Measurements from ENCODE around the gene REXO1. TPM values are rescaled to one million over a fixed set of nuclear protein-coding genes. Genes with fewer than 3 reads are reported as not detected.

The REXO1 gene
- total and polyA plus RNA-seq, 9 donors: 4.8 to 46.7 (median 25.8) TPM

DNA sequence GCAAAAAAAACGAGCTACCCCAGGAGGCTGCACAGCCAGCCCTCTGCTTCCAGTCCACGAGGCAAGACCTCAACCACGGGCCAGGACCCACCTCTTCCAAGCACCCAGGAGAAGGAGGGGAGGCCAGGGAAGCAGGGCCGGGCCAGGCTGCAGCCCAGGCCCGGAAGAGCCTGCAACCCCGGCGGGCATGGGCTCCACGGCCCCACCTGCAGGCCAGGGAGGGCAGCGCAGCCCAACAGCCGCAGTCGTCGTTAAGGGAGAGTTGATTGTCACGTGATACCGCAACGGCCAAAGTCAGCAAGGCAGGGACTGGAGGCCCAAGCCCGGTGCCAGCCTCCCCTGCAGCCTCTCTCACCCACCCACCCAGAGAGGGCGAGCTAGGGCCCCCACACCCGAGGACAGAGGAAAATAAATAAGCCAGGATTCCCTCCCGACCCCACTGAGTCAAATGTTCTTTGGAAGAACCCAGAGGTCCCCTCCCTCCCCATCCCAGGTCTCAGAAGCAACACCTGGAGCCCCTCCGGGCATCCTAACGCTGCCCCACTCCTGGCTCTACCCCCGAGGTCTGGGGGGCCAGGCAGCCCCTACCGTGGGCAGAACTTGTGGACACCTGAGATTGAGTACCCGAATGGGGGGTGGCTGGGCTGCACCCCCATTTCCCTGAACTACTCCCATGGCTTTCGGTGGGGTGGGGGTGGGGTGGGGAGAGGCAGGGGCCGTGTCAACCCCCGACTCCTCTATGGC lies 5.2 kb upstream of the REXO1 start:
- Histone ChIP-seq H3K4me1 (ENCODE audit: insufficient read depth) (peaks cover 14% of the 10 kb centered on the region), H3K9me3 (no peaks in the 10 kb centered on the region), H3K27ac (no peak overlapping the region), H3K27me3 (no peaks in the 10 kb centered on the region), H3K36me3 (no peaks in the 10 kb centered on the region), H3K4me3 (no peak overlapping the region)
- intact Hi-C loops (cut with DNase I): no loop called here
- DNase-seq: peak in 3 of 5 donors; percentile 59 to 75 (median 60)
- 49 to 56% (median 50%) methylated on average over 26 to 27 of the region's 27 CpGs for WGBS, 3 donors
- no peak for TF ChIP-seq EP300 (IDR thresholded peaks at IDR 0.05)
- peak; percentile 44 to 48 (median 46) for TF ChIP-seq CTCF (IDR thresholded peaks at IDR 0.05)

DNA sequence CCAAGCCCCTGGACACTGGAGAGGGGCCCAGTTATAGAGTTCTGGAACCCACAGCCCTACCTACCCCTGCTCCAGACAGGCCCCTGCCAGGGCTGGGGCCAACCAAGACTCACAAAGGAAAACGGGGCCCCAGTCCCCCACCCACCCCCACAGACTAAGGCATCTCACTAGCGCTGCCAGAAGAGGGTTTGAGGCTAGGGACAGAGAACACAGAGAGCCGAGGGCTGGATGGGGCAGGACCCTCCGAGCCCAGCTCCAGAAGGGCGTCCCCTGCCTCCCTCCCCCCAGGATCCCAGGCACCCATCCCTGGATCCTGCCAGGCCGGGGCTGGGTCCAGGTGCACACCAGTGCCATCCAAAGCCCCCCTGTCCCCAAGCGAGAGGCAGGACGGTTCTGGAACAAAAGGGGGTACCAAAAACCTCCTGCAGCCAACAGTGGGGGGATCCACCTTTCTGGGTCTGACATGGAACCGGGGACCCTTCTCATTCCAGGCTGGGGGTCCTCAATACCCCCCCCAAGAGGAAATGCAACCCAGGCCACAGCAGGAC lies 4.4 kb upstream of the REXO1 start:
- Histone ChIP-seq H3K27ac (no peak overlapping the region), H3K4me3 (no peak overlapping the region), H3K4me1 (ENCODE audit: insufficient read depth) (peaks cover 12% of the 10 kb centered on the region), H3K27me3 (no peaks in the 10 kb centered on the region), H3K9me3 (no peaks in the 10 kb centered on the region), H3K36me3 (no peaks in the 10 kb centered on the region)
- intact Hi-C loops (cut with DNase I): no loop called here
- no peak for TF ChIP-seq CTCF (IDR thresholded peaks at IDR 0.05)
- no peak for TF ChIP-seq EP300 (IDR thresholded peaks at IDR 0.05)
- TF ChIP-seq POLR2A (IDR thresholded peaks at IDR 0.05): no peak
- no peak for DNase-seq
- 73 to 77% (median 76%) methylated on average over 7 to 9 of the region's 9 CpGs for WGBS, 3 donors

DNA sequence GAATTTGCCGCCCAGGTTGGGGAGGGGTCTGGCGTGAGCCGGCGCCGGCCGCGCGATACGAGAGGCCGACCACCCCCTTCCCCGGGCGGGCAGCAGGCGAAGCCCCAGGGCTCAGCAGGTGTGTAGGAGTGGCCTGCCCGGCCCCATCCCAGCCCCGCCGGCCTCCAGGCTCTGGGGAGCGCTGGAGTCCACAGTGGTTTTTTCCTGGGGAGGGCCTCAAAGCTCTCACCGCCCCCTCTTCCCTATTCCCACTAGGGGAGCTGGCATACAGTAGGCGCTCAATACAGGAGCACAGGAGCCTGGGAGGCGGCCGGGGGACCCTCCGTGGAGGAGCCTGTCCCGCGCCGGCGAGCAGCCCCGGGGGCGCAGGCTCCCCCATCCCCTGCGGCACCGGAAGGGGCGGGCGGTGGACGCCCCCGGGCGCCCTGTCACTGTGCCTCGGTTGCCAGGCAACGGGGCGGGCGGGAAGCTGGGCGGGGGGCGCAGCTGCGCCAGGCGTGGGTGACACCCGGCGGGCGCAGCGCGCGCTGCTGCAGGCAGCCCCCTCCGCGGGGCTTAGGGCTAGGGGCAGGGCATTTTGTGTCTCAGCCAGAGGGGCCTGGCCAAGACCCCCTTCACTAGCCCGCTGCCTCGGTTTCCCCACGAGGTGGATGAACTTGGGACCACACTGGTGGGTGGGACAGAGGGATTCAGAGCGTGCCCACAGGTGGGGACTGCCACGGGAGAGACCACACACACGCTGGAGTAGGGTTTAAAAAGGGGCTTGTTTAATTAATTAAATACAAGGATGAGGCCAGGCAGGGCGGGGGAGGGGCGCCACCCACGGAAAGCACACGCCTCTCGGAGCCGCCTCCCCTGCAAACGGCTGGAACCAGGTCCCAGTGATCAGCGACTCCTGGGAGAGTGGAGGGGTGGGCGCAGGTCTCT lies 3.6 kb upstream of the REXO1 start:
- Histone ChIP-seq H3K27me3 (no peaks in the 10 kb centered on the region), H3K27ac (no peak overlapping the region), H3K9me3 (no peaks in the 10 kb centered on the region), H3K4me1 (ENCODE audit: insufficient read depth) (peaks cover 8% of the 10 kb centered on the region), H3K4me3 (no peak overlapping the region), H3K36me3 (no peaks in the 10 kb centered on the region)
- intact Hi-C loops (cut with DNase I): no loop called here
- DNase-seq: no peak
- 30 to 42% (median 41%) methylated on average over 51 to 66 of the region's 66 CpGs for WGBS, 3 donors
- TF ChIP-seq POLR2A (IDR thresholded peaks at IDR 0.05) (no peak), EP300 (IDR thresholded peaks at IDR 0.05) (no peak), CTCF (IDR thresholded peaks at IDR 0.05) (no peak)

DNA sequence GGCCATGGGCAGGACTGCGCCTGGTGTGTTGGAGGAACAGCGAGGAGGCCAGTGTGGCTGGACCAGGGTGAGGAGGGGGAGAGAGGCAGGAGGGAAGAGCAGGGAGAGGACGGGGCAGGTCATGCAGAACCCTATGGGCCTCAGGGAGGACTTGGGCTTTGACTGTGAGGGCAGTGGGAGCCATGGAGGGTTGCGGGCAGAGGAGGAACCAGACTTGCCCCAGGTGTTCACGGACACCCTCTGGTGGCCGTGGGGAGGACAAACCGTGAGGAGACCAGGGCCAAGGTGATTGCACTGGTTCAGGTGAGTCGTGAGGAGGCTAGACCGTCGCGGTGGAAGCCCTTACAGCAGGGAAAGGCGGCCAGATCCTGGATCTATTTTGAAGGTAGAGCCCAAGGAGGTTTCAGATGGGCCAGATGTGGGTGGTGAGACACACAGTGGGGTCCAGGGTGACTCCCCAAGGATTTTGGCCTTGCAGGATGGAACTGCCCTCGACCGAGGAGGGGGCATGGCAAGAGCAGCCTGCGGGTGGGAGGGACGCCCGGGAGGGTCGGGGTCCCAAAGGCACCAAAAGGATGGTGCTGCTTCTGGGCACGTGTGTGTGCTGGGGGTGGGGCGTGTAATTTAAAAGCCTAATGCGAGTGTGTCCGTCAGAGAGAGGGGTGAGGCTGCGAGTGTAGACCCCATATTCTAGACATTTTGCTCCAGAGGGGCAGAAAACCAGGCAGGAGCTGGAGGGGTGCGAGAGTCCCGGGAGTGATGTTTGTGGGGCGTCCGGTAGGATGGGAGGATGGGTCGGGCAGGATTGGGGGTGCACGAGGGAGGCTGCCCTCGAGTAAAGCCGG lies 2.7 kb upstream of the REXO1 start:
- Histone ChIP-seq H3K27ac (no peak overlapping the region), H3K27me3 (no peaks in the 10 kb centered on the region), H3K36me3 (no peaks in the 10 kb centered on the region), H3K4me3 (no peak overlapping the region), H3K9me3 (no peaks in the 10 kb centered on the region), H3K4me1 (ENCODE audit: insufficient read depth) (peaks cover 11% of the 10 kb centered on the region)
- 73 to 78% (median 74%) methylated on average over 31 of the region's 31 CpGs for WGBS, 3 donors
- intact Hi-C loops (cut with DNase I): no loop called here
- DNase-seq: no peak
- no peak for TF ChIP-seq CTCF (IDR thresholded peaks at IDR 0.05)
- no peak for TF ChIP-seq POLR2A (IDR thresholded peaks at IDR 0.05)
- no peak for TF ChIP-seq EP300 (IDR thresholded peaks at IDR 0.05)
